ENCODE measurements around the gene GALNT10. TPM values are rescaled to one million over a fixed set of nuclear protein-coding genes. Genes with fewer than 3 reads are reported as not detected.
A peak's percentile ranks its signal among the peaks of the same experiment; 100 is the strongest.

GALNT10 gene
- total RNA-seq, 2 donors from 2014 or later, result 32.2 to 44.1 TPM

DNA sequence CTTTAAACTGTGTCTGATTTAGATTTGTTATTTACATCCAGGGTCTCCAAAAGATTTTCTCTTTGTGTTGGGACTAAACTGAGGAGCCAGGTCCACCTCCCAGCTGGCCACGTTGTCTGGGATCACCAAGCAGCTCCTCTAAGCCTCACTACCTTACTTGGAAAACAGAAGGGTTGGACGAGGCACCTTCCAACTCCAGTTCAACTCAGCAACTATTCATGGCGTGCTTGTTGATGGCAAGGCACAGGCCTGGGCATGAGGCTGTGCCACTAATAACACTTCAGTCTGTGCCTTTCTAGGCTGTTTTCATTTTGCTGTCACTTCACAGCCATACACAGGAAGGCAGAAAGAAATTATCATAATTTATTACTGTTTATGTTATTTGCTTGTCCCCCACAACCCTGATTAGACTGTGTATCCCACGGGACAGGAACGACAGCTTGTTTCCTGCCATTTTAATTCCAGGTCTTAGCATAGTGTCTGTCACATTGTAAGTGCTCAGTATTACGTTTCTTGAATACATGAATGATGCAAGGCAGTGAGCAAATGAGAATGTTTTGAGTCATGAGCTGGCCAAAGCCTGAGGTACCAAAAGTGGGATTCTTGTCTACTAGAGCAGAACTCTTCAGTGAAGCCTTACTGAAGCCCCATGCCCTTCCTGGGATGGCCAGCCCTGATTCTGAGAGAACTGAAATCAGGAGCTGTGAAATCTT, 125.8 kb downstream of the GALNT10 start:
- no peak for DNase-seq (ENCODE audit: low spot score)
- Mint-ChIP-seq H3K4me3 (no peak overlapping the region), H3K4me1 (ENCODE audit: low read depth in 2 of 2) (peaks cover 21 to 32% of the 10 kb centered on the region in 2 donors), H3K36me3 (no peaks in the 10 kb centered on the region), H3K27me3 (no peaks in the 10 kb centered on the region), H3K27ac (no peak overlapping the region), H3K9me3 (no peaks in the 10 kb centered on the region)
- ATAC-seq, result peak in 1 of 2 donors; percentile 54

DNA sequence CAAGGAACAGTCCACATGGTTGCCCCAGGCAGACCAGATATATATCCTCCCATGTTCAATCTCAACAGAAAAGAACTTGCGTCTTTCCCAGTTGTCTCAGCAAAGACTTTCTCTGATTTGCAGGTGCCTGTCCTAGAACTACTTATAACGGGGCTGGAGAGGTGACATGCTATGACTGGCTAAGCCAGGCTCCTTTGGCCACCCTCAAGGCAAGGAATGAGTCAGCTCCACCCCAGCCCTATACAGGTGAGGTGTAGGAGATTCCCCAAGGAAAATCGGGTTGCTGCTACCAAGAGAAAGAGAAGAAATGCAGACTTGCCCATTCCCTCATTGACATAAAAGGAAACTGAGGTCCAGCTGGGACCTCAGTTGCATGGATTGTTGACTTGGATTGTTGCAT, 127.4 kb downstream of the GALNT10 start:
- Mint-ChIP-seq H3K27ac (no peak overlapping the region), H3K4me1 (ENCODE audit: low read depth in 2 of 2) (peaks cover 13 to 21% of the 10 kb centered on the region in 2 donors), H3K27me3 (no peaks in the 10 kb centered on the region), H3K9me3 (no peaks in the 10 kb centered on the region), H3K4me3 (no peak overlapping the region), H3K36me3 (no peaks in the 10 kb centered on the region)
- DNase-seq (ENCODE audit: low spot score) (no peak), ATAC-seq (no peak)

DNA sequence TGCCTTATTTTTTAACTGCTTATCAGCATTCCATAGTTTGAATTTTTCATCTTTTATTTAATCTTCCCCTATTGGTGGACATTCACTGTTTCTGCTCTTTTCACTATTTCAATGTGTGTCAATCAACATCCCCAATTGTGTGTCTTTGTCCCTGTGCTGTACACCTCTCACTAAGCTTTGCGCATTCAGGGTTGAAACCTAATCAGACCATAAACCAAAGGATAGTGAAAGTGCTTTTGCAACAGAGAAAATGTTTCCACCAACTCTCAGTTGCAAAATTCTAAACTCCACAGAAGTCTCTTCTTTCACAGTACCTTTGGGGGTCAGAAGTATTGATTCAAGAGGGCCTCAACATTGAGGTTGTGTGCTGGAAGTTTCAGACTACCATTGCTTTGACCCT, 128.2 kb downstream of the GALNT10 start:
- peaks cover 13 to 18% of the 10 kb centered on the region in 2 donors for H3K4me1 Mint-ChIP-seq (ENCODE audit: low read depth in 2 of 2)
- no peaks in the 10 kb centered on the region for H3K9me3 Mint-ChIP-seq
- no peak for DNase-seq (ENCODE audit: low spot score)
- H3K27ac Mint-ChIP-seq, result no peak overlapping the region
- no peak overlapping the region for H3K4me3 Mint-ChIP-seq
- no peak for ATAC-seq
- no peaks in the 10 kb centered on the region for H3K36me3 Mint-ChIP-seq
- no peaks in the 10 kb centered on the region for H3K27me3 Mint-ChIP-seq

DNA sequence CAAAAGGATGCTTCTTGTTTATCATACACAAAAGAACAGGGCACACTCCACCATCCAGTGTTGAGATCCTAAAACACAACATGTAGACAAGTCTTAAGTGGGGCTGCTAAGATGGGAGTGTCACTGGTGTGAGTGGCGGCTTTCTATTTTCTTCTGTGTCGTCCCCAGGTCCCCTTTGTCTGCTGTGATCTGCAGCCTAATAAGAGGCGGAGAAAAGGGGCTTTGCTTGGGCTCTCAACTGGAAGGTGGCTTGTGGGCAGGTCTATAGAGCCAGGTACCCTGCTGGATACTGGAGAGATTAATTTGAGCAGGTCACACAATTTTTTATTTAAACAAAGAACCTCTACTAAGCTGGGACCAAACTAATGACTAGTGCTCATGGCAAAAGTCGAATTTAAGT, 129.2 kb downstream of the GALNT10 start:
- Mint-ChIP-seq H3K27ac (no peak overlapping the region), H3K4me1 (ENCODE audit: low read depth in 2 of 2) (peaks cover 13 to 25% of the 10 kb centered on the region in 2 donors), H3K36me3 (no peaks in the 10 kb centered on the region), H3K9me3 (no peaks in the 10 kb centered on the region), H3K27me3 (no peaks in the 10 kb centered on the region), H3K4me3 (no peak overlapping the region)
- no peak for DNase-seq (ENCODE audit: low spot score)
- no peak for ATAC-seq

DNA sequence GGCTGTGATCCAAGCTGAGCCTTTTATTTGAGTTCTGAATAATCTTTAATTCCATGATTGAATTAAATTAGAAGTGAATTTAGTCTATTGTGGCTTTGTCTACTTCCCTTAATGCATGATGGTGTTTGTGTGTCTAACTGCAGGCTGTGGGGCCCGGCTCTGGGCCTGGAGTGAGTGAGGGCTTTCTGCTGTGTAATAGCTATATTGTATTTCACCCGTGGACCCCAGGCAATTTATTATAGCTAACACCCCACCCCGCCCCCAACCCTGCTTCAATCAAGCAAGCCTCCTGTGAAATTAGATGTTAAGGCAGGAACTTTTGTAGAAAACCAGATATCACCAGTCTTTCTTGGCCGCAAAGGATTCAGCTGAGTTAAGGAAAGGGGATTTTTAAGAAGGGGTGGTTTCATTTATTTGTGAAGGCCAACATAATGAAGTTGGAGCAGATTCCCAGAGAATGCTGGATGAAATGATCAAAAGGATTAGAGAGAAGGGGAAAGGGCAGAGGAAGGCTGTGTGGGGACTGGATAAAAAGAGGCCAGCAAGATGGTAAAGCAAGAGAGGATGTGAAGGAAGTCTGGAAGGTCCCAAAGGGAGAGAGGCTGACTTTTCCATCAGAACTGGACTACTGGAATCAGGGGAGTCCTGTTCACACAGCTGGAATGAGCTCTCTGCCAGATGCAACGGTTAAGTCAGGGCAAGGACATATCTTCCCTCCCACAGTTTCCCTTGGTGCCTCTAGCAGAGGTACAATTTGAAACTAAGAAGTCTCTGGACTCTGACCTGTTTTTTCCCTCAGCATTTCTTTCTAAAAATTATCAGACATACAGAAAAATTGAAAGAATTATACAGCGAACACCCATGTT, 129.9 kb downstream of the GALNT10 start:
- no peak overlapping the region for H3K27ac Mint-ChIP-seq
- H3K36me3 Mint-ChIP-seq, result no peaks in the 10 kb centered on the region
- no peak overlapping the region for H3K4me3 Mint-ChIP-seq
- peaks cover 13 to 25% of the 10 kb centered on the region in 2 donors for H3K4me1 Mint-ChIP-seq (ENCODE audit: low read depth in 2 of 2)
- ATAC-seq, result no peak
- H3K9me3 Mint-ChIP-seq, result no peaks in the 10 kb centered on the region
- DNase-seq (ENCODE audit: low spot score), result no peak
- no peaks in the 10 kb centered on the region for H3K27me3 Mint-ChIP-seq

DNA sequence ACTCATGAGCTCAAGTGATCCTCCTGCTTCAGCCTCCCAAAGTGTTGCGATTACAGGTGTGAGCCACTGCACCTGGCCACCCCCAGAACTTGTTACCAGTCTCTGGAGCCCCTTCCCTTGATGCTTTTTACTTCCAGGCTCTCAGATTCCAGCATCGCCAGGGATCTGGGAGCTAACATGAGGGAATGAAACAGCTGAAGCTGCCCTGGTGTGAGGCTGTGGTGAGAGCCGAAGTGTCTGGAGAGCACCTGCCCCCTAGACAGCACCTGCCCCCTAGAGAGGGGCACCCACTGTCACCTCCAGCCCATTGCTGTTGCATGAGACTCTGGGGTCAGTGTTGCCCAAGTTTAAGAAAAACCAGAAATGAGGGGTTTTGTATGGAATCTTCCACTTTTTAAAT, 131.0 kb downstream of the GALNT10 start:
- no peak overlapping the region for H3K4me3 Mint-ChIP-seq
- H3K9me3 Mint-ChIP-seq, result no peaks in the 10 kb centered on the region
- no peak overlapping the region for H3K27ac Mint-ChIP-seq
- no peaks in the 10 kb centered on the region for H3K27me3 Mint-ChIP-seq
- peaks cover 13 to 25% of the 10 kb centered on the region in 2 donors for H3K4me1 Mint-ChIP-seq (ENCODE audit: low read depth in 2 of 2)
- no peak for DNase-seq (ENCODE audit: low spot score)
- no peak for ATAC-seq
- no peaks in the 10 kb centered on the region for H3K36me3 Mint-ChIP-seq

DNA sequence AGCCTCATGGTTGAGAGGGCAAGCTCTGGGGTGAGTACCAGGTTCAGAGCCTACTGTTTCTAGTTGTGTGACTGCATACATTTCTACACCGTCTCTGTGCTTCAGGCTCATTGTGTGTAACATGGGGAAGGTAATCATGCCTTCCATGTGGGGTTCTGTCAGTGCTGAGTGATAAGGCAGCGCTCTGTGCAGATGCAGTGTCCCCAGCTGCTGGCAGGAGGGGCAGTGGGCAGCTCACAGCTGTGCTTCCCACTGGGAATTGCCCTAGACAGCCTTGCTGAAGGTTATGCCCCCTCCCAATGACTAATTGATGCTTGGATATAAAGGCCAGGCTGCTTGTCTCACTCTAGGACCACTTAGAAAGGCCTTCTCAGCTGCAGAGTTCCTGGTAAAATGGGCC, 133.5 kb downstream of the GALNT10 start:
- no peak for DNase-seq (ENCODE audit: low spot score)

DNA sequence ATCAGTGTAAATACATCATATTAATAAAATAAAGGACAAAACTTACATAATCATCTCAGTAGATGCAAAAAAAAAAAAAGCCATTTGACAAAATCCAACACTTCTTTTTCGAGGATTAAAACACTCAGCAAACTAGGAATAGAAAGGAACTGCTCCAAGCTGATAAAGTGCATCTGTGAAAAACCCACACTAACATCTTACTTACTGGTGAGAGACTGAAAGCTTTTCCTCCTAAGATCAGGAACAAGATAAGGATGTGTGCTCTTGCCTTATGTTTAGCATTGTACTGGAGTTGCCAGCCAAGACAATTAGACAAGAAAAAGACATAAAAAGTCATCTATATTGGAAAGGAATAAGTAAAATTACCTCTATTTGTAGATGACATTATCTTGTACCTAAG, 135.0 kb downstream of the GALNT10 start:
- H3K27me3 Mint-ChIP-seq, result no peaks in the 10 kb centered on the region
- peaks cover 0 to 8% of the 10 kb centered on the region in 2 donors for H3K4me1 Mint-ChIP-seq (ENCODE audit: low read depth in 2 of 2)
- H3K36me3 Mint-ChIP-seq, result no peaks in the 10 kb centered on the region
- no peaks in the 10 kb centered on the region for H3K9me3 Mint-ChIP-seq
- DNase-seq (ENCODE audit: low spot score), result no peak
- H3K27ac Mint-ChIP-seq, result no peak overlapping the region
- H3K4me3 Mint-ChIP-seq, result no peak overlapping the region
- no peak for ATAC-seq

More for the DNA sequence above, 133.5 kb downstream of the GALNT10 start:
- Mint-ChIP-seq H3K4me3 (no peak overlapping the region), H3K4me1 (ENCODE audit: low read depth in 2 of 2) (peaks cover 6 to 16% of the 10 kb centered on the region in 2 donors), H3K36me3 (no peaks in the 10 kb centered on the region), H3K9me3 (no peaks in the 10 kb centered on the region), H3K27ac (no peak overlapping the region), H3K27me3 (no peaks in the 10 kb centered on the region)
- no peak for ATAC-seq

DNA sequence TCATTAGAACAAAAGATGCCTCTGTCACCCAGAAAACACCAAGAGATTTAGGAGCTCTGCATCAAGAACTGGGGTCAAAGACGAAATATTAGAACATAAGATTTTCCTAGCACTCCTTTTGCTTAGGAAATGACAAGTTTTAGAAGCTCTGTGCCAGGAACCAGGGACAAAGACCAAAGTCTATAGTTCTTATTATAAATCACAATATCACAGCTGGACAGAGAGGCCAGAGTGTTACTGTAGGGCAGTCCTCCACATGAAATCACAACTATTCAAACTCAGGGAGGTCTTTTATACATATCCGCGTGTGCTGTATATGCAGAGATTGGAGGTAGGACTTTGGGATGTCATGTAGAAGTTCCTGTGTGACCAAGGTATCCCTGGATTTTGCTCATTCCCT, 138.5 kb downstream of the GALNT10 start:
- no peak for DNase-seq (ENCODE audit: low spot score)
- Mint-ChIP-seq H3K4me1 (ENCODE audit: low read depth in 2 of 2) (peaks cover 0 to 6% of the 10 kb centered on the region in 2 donors), H3K27ac (no peak overlapping the region), H3K9me3 (no peaks in the 10 kb centered on the region), H3K36me3 (peaks cover 8% of the 10 kb centered on the region), H3K4me3 (no peak overlapping the region), H3K27me3 (no peaks in the 10 kb centered on the region)
- ATAC-seq, result no peak

DNA sequence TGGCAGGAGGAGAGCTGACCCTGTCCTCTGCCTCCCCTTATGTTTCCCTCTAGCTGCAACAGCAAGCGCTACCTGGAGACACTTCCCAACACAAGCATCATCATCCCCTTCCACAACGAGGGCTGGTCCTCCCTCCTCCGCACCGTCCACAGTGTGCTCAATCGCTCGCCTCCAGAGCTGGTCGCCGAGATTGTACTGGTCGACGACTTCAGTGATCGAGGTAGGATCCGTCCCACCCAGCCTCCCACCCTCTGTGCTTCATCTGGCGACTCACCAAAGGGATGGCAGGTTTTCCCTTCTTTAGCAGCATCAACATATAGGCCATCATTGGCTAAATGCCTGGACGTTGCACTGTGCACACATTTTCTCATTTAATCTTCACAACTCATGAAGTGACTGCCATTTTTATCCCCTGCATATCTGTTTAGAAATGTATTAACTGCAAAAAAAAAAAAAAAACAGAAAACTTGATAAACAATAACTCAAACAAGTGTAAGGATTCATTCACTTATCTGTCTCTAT, 139.0 kb downstream of the GALNT10 start:
- Mint-ChIP-seq H3K9me3 (no peaks in the 10 kb centered on the region), H3K27ac (no peak overlapping the region), H3K36me3 (peaks cover 8% of the 10 kb centered on the region), H3K4me1 (ENCODE audit: low read depth in 2 of 2) (peaks cover 0 to 3% of the 10 kb centered on the region in 2 donors), H3K27me3 (no peaks in the 10 kb centered on the region), H3K4me3 (no peak overlapping the region)
- ATAC-seq, result no peak
- DNase-seq (ENCODE audit: low spot score), result no peak

DNA sequence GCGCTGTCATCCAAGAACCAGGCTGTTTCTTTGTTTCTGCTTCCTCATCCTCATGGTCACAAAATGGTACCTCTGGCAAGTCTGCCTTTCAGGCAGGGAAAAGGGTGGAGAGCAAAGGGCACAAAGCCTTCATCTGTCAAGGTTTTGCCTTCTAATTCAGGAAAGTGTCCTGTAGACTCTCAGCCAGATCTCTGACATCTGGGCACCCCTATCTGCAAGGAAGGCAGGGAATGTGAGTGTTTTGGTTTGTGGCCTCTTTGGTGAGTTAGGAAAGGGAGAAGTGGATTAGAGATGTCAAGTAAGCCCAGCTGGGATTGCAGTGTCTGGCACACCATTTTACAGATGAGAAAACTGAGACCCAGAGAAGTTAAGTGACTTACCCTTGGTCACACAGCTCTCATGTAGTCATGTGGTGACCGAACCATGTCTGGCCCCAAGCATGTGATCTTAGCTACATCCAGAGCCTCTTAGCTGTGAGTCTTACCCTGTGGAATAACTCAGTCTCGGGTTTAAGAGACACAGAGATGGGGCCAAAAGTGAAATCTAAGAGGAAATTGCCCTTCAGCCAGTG, 139.6 kb downstream of the GALNT10 start:
- H3K4me3 Mint-ChIP-seq, result no peak overlapping the region
- no peaks in the 10 kb centered on the region for H3K9me3 Mint-ChIP-seq
- no peak for DNase-seq (ENCODE audit: low spot score)
- no peak for ATAC-seq
- H3K27me3 Mint-ChIP-seq, result no peaks in the 10 kb centered on the region
- H3K4me1 Mint-ChIP-seq (ENCODE audit: low read depth in 2 of 2), result peaks cover 0 to 3% of the 10 kb centered on the region in 2 donors
- no peak overlapping the region for H3K27ac Mint-ChIP-seq
- H3K36me3 Mint-ChIP-seq, result peaks cover 13% of the 10 kb centered on the region

DNA sequence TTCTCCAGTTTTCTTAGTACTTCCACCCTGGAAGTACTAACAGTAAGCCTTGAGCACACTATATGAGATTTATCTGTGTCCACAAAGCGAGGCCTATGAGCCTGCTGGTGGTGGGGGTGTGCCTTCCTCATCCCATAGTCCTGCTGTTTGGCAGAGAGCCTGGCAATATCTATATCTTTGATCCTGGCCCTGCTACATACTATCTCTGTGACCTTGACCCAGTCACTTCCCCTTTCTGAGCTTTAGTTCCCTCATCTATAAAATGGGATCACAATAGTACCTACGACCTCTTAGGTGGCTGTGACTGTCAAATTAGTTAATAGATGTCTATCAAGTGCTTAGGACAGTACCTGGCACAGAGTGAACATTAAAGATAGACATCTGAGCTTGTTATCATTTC, 140.7 kb downstream of the GALNT10 start:
- no peak for ATAC-seq
- no peak for DNase-seq (ENCODE audit: low spot score)
- Mint-ChIP-seq H3K4me3 (no peak overlapping the region), H3K4me1 (ENCODE audit: low read depth in 2 of 2) (peaks cover 0 to 3% of the 10 kb centered on the region in 2 donors), H3K27me3 (no peaks in the 10 kb centered on the region), H3K27ac (no peak overlapping the region), H3K9me3 (no peaks in the 10 kb centered on the region), H3K36me3 (peaks cover 15% of the 10 kb centered on the region)

DNA sequence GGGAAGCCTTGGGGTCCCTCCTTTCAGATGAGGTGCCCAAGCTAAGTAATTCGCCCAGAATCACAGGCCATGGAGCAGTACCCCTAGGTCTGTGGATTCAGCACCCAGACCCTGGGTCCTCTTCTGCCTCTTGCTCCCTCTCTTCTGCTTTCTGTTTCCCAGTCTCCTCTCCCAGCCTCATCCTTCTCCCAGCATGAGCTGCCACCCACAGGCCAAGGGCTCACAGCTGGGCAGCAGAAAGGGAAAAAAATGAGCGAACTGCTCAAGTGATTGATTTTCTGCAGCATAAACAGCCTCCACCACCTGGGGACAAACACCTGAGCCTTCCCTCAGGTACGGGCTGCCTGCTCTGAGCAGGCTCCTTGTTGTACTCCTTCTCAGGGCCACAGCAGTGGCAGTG, 141.4 kb downstream of the GALNT10 start:
- no peaks in the 10 kb centered on the region for H3K27me3 Mint-ChIP-seq
- no peak overlapping the region for H3K27ac Mint-ChIP-seq
- DNase-seq (ENCODE audit: low spot score) (no peak), ATAC-seq (no peak)
- H3K36me3 Mint-ChIP-seq, result peaks cover 15% of the 10 kb centered on the region
- H3K4me3 Mint-ChIP-seq, result no peak overlapping the region
- no peaks in the 10 kb centered on the region for H3K9me3 Mint-ChIP-seq
- peaks cover 0 to 3% of the 10 kb centered on the region in 2 donors for H3K4me1 Mint-ChIP-seq (ENCODE audit: low read depth in 2 of 2)

DNA sequence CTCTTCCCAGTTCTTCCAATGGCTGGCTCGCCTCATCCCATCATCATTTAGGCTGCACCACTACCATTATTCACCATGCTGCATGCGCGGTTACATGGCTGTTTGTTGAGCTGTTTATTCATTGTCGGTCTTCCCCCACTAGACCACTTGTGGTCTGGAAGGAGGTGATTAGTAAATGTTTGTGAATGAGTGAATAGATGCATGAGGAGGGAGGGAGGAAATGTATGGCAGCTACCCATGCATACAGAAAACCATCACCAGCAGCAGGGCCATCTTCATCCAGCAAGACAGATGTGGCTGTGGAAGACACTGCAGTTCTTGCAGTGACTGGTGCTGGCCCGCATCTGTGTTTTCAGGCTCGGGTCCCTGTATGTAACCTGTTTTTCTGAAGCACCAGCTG, 141.9 kb downstream of the GALNT10 start:
- no peaks in the 10 kb centered on the region for H3K9me3 Mint-ChIP-seq

More for the DNA sequence above, 141.9 kb downstream of the GALNT10 start:
- H3K27me3 Mint-ChIP-seq, result no peaks in the 10 kb centered on the region
- peaks cover 3 to 5% of the 10 kb centered on the region in 2 donors for H3K4me1 Mint-ChIP-seq (ENCODE audit: low read depth in 2 of 2)
- H3K27ac Mint-ChIP-seq, result no peak overlapping the region
- DNase-seq (ENCODE audit: low spot score), result no peak
- peaks cover 20% of the 10 kb centered on the region for H3K36me3 Mint-ChIP-seq
- no peak overlapping the region for H3K4me3 Mint-ChIP-seq
- no peak for ATAC-seq
